ENCODE results near the gene PTPRR.

DNA sequence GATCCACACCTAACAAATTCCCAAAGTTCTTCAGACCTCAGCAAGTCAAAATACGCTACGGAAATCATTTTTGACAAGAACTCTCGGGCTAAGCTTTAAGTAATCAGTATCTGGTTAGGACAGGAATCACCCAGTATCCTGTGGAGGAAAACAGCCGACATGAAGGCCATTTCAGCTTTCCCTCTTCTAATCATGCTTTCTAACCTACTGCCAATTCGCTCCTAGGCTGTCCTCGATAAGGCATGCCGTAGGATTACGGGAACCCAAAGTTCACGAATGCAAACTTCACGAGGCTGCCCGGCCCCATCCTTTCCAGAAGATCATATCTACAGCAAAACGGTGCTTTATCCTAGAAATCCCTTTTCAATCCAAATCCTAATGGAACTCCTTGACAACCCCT, 201.5 kb downstream of the PTPRR start:
- TF ChIP-seq, protein P1, sequence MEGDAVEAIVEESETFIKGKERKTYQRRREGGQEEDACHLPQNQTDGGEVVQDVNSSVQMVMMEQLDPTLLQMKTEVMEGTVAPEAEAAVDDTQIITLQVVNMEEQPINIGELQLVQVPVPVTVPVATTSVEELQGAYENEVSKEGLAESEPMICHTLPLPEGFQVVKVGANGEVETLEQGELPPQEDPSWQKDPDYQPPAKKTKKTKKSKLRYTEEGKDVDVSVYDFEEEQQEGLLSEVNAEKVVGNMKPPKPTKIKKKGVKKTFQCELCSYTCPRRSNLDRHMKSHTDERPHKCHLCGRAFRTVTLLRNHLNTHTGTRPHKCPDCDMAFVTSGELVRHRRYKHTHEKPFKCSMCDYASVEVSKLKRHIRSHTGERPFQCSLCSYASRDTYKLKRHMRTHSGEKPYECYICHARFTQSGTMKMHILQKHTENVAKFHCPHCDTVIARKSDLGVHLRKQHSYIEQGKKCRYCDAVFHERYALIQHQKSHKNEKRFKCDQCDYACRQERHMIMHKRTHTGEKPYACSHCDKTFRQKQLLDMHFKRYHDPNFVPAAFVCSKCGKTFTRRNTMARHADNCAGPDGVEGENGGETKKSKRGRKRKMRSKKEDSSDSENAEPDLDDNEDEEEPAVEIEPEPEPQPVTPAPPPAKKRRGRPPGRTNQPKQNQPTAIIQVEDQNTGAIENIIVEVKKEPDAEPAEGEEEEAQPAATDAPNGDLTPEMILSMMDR (IDR thresholded peaks at IDR 0.05): no peak
- no peak for TF ChIP-seq POLR2A (IDR thresholded peaks at IDR 0.05)
- TF ChIP-seq POLR2AphosphoS5 (IDR thresholded peaks at IDR 0.05; ENCODE audit: insufficient read depth in 1 of 2, low read depth in 1 of 2): no peak
